H1 (cell line): ENCODE measurements around the gene C18orf54. TPM values are rescaled to one million over a fixed set of nuclear protein-coding genes. Genes with fewer than 3 reads are reported as not detected.

Experiments used
- CTCF ChIA-PET: fragments of 300-600 bp; sonication (Branson Sonifier 250); formaldehyde crosslinking; loops from one replicate; lab custom pipeline; 2021; ENCODE audit not compliant: partially characterized antibody; lab: Charles Lee
- POLR2A ChIA-PET: fragments of 300-600 bp; sonication (Branson Sonifier 250); formaldehyde crosslinking; loops from one replicate; lab custom pipeline; 2021; ENCODE audit warnings: inconsistent platforms; ENCODE audit not compliant: partially characterized antibody; lab: Charles Lee
- DNase-seq, 2 experiments: peaks; one replicate each; pipeline versions ENCODE4 v3.0.0 to v3.0.0-alpha.2; 2010 to 2022; ENCODE audit warnings: low spot score in 2 of 2, low read depth in 1 of 2, mixed read lengths in 1 of 2
- FAIRE-seq: peaks from 2 replicates; lab custom pipeline; 2011; peaks lifted over from hg19 to GRCh38; lab: Jason Lieb, UNC
- H2AFZ ChIP-seq: 2 replicates; pipeline ENCODE4 v1.8.1; 2012; ENCODE audit warnings: low read length, inconsistent platforms
- H2AK5ac ChIP-seq: 2 replicates; pipeline ENCODE4 v1.6.1; 2013; ENCODE audit warnings: low read depth, low read length
- H2BK120ac ChIP-seq: replicated peaks from 2 replicates; pipeline ENCODE3; 2013; ENCODE audit warnings: low read depth, low read length, inconsistent platforms
- H2BK12ac ChIP-seq: 2 replicates; pipeline ENCODE4 v1.6.1; 2013; ENCODE audit warnings: low read depth, low read length
- H2BK15ac ChIP-seq: 2 replicates; pipeline ENCODE4 v1.6.1; 2013; ENCODE audit warnings: low read length
- H2BK20ac ChIP-seq: 2 replicates; pipeline ENCODE4 v1.6.1; 2013; ENCODE audit warnings: low read length
- H2BK5ac ChIP-seq: 2 replicates; pipeline ENCODE4 v1.6.1; 2013; ENCODE audit warnings: low read depth, low read length
- H3K14ac ChIP-seq: 2 replicates; pipeline ENCODE4 v1.6.1; 2013; ENCODE audit warnings: inconsistent platforms; ENCODE audit not compliant: insufficient read length
- H3K18ac ChIP-seq: 2 replicates; pipeline ENCODE4 v1.6.1; 2013; ENCODE audit warnings: low read length; ENCODE audit errors: extremely low read depth
- H3K23ac ChIP-seq: 2 replicates; pipeline ENCODE4 v1.6.1; 2013; ENCODE audit warnings: inconsistent platforms; ENCODE audit not compliant: insufficient read length
- H3K23me2 ChIP-seq: 2 replicates; pipeline ENCODE4 v1.6.1; 2013; ENCODE audit warnings: low read depth, low read length
- H3K27ac ChIP-seq: 2 replicates; pipeline ENCODE4 v1.6.1; 2011; ENCODE audit warnings: low read depth, low read length, inconsistent platforms
- H3K27me3 ChIP-seq, 4 experiments: replicated peaks in 1 of 4; 1 replicate in 1 of 4; 2 replicates in 3 of 4; pipeline versions ENCODE4 v1.6.1 to v1.8.1; 2011 to 2013; ENCODE audit warnings: low read length in 3 of 4, mild to moderate bottlenecking in 3 of 4, inconsistent platforms in 2 of 4, mixed read lengths in 2 of 4, moderate library complexity in 1 of 4; ENCODE audit not compliant: control insufficient read depth in 3 of 4, insufficient read depth in 3 of 4; ENCODE audit errors: extremely low read depth in 1 of 4
- H3K36me3 ChIP-seq, 4 experiments: 2 replicates each; pipeline versions ENCODE4 v1.6.1 to v1.8.1; 2011 to 2013; ENCODE audit warnings: mild to moderate bottlenecking in 4 of 4, low read length in 3 of 4, moderate library complexity in 2 of 4, control low read depth in 1 of 4, inconsistent platforms in 1 of 4; ENCODE audit not compliant: insufficient read depth in 4 of 4, control insufficient read depth in 2 of 4
- H3K4ac ChIP-seq: replicated peaks from 2 replicates; pipeline ENCODE3; 2013; ENCODE audit warnings: low read length, low read depth, mixed read lengths, inconsistent platforms; ENCODE audit not compliant: insufficient read length
- H3K4me1 ChIP-seq, 4 experiments: replicated peaks in 1 of 4; 1 replicate in 1 of 4; 2 replicates in 3 of 4; pipeline versions ENCODE4 v1.6.1 to v1.8.1; 2011 to 2013; ENCODE audit warnings: low read length in 3 of 4, inconsistent platforms in 2 of 4, mixed read lengths in 1 of 4; ENCODE audit not compliant: insufficient read depth in 4 of 4, control insufficient read depth in 3 of 4
- H3K4me2 ChIP-seq, 2 experiments: 2 replicates each; pipeline versions ENCODE4 v1.6.1 to v1.8.1; 2011 to 2013; ENCODE audit warnings: low read depth in 2 of 2, low read length in 2 of 2, control low read depth in 1 of 2, inconsistent platforms in 1 of 2, mild to moderate bottlenecking in 1 of 2; ENCODE audit not compliant: insufficient read depth in 1 of 2
- H3K4me3 ChIP-seq, 4 experiments: fragments of 200-600, 300-600 bp in 1 of 4; sonication (generic), shearing (Covaris generic), sonication (Bioruptor Twin) in 1 of 4; 2 replicates each; pipeline versions ENCODE4 v1.5.1 to v1.8.1; 2011 to 2016; ENCODE audit warnings: low read length in 4 of 4, low read depth in 3 of 4, control low read depth in 2 of 4, inconsistent platforms in 2 of 4, mild to moderate bottlenecking in 2 of 4, mixed read lengths in 1 of 4, moderate library complexity in 1 of 4; ENCODE audit not compliant: insufficient read depth in 2 of 4; ENCODE audit errors: extremely low read depth in 1 of 4
- H3K56ac ChIP-seq: replicated peaks from 2 replicates; pipeline ENCODE3; 2013; ENCODE audit warnings: low read depth, mild to moderate bottlenecking, mixed read lengths, low read length, inconsistent platforms; ENCODE audit not compliant: insufficient read length
- H3K79me1 ChIP-seq: 2 replicates; pipeline ENCODE4 v1.6.1; 2013; ENCODE audit warnings: low read depth, low read length, control low read depth
- H3K79me2 ChIP-seq, 2 experiments: 2 replicates each; pipeline versions ENCODE4 v1.6.1 to v1.8.1; 2012 to 2013; ENCODE audit warnings: low read length in 2 of 2, mild to moderate bottlenecking in 2 of 2, inconsistent platforms in 1 of 2; ENCODE audit not compliant: insufficient read depth in 2 of 2, control insufficient read depth in 1 of 2
- H3K9ac ChIP-seq, 4 experiments: replicated peaks in 1 of 4; 1 replicate in 1 of 4; 2 replicates in 3 of 4; pipeline versions ENCODE4 v1.6.1 to v1.8.1; 2011 to 2013; ENCODE audit warnings: low read depth in 3 of 4, low read length in 3 of 4, control low read depth in 2 of 4, mild to moderate bottlenecking in 2 of 4, moderate library complexity in 2 of 4, inconsistent platforms in 1 of 4; ENCODE audit errors: extremely low read depth in 1 of 4
- H3K9me3 ChIP-seq, 2 experiments: 2 replicates each; pipeline versions ENCODE4 v1.6.1 to v1.8.1; 2012 to 2013; ENCODE audit warnings: mild to moderate bottlenecking in 2 of 2, moderate library complexity in 2 of 2, control low read depth in 1 of 2, inconsistent platforms in 1 of 2, low read depth in 1 of 2, low read length in 1 of 2, mixed read lengths in 1 of 2; ENCODE audit not compliant: insufficient read depth in 2 of 2
- H4K20me1 ChIP-seq, 2 experiments: replicated peaks in 1 of 2; 2 replicates each; pipeline versions ENCODE3 to v1.8.1; 2011 to 2013; ENCODE audit warnings: inconsistent platforms in 2 of 2, low read length in 2 of 2, mild to moderate bottlenecking in 1 of 2; ENCODE audit not compliant: insufficient read depth in 2 of 2, control insufficient read depth in 1 of 2
- H4K5ac ChIP-seq: 2 replicates; pipeline ENCODE4 v1.6.1; 2013; ENCODE audit warnings: low read length, low read depth, mixed read lengths, inconsistent platforms; ENCODE audit not compliant: insufficient read length
- H4K8ac ChIP-seq: 2 replicates; pipeline ENCODE4 v1.8.0; 2013; ENCODE audit warnings: mild to moderate bottlenecking, moderate library complexity, low read length, inconsistent platforms; ENCODE audit not compliant: insufficient read depth; ENCODE audit errors: extremely low read depth
- H4K91ac ChIP-seq: replicated peaks from 2 replicates; pipeline ENCODE3; 2013; ENCODE audit warnings: low read length, mixed read lengths, inconsistent platforms; ENCODE audit not compliant: insufficient read length
- EGR1 ChIP-seq: IDR thresholded peaks from 2 replicates; pipeline ENCODE4 v1.6.1; 2011; ENCODE audit warnings: low read depth, low read length, borderline replicate concordance
- MAX ChIP-seq: IDR thresholded peaks from 2 replicates; pipeline ENCODE4 v1.6.1; 2012; ENCODE audit warnings: inconsistent platforms
- PHF8 ChIP-seq: fragments of 200-600 bp; sonication (generic); conservative IDR thresholded peaks from 2 replicates; pipeline ENCODE4 v1.7.1; 2012; ENCODE audit warnings: low read depth, mild to moderate bottlenecking, inconsistent platforms, low read length, moderate library complexity
- SIX5 ChIP-seq: IDR thresholded peaks from 2 replicates; pipeline ENCODE4 v1.6.1; 2011; ENCODE audit warnings: mild to moderate bottlenecking, low read depth, low read length
- SP4 ChIP-seq: IDR thresholded peaks from 2 replicates; pipeline ENCODE4 v1.6.1; 2012; ENCODE audit warnings: low read length, inconsistent platforms
- YY1 ChIP-seq: IDR thresholded peaks from 2 replicates; pipeline ENCODE4 v1.6.1; 2011; ENCODE audit warnings: low read depth, mild to moderate bottlenecking, low read length
- WGBS, 2 experiments: shearing (Covaris generic) in 1 of 2; methylation state at CpG; one replicate each; pipeline versions ENCODE4 v1.1.6 to v1.1.7; 2013 to 2015; ENCODE audit warnings: low lambda C conversion rate in 2 of 2, mixed read lengths in 2 of 2, inconsistent platforms in 1 of 2, low coverage in 1 of 2, missing lambda C conversion rate in 1 of 2; ENCODE audit not compliant: insufficient replicate concordance in 2 of 2, insufficient coverage in 1 of 2, insufficient read length in 1 of 2; ENCODE audit errors: extremely low coverage in 1 of 2, missing lambda C conversion rate in 1 of 2; 5-methylcytosine and 5-hydroxymethylcytosine counted together
- polyA plus RNA-seq, 7 experiments: library from polyadenylated mRNA; depleted of rRNA in 3 of 7; stranded (reverse) in 5 of 7; unstranded in 2 of 7; fragments of >200 nt in 5 of 7; fragments of 200-250 nt in 2 of 7; gene quantifications; 1 replicate in 5 of 7; 2 replicates in 1 of 7; 4 replicates in 1 of 7; pipeline versions ENCODE4 v1.2.1 to v1.2.3, GENCODE V29; 2011 to 2013; ENCODE audit warnings: missing spikeins in 2 of 7, mixed read lengths in 2 of 7
- total RNA-seq: library from RNA; stranded (reverse); fragmentation: NEBNext Ultra II Directional; extraction: Animal tissue kit (Norgen Biotek cat#: 25700); gene quantifications from 2 replicates; pipeline ENCODE4 v1.2.1, GENCODE V29; 2021

C18orf54 gene
- total and polyA plus RNA-seq, 2 of the 8 experiments (the other 6 are each of a cell fraction or from before 2014, with no cell fraction given), result 6.7 to 30.9 TPM

- H2BK20ac ChIP-seq, result no peak overlapping the region
- H3K4me1 ChIP-seq, result peaks cover 0 to 6% (median 1%) of the 10 kb centered on the region in 4 experiments; a peak in 4 of 7 replicates
- no peak overlapping the region for H4K8ac ChIP-seq
- WGBS, 2 experiments, result 82% methylated on average over 3 of the region's 3 CpGs; no CpG with 5 or more reads in 1 of the 2 experiments
- H3K56ac ChIP-seq, result no peak overlapping the region
- POLR2A ChIA-PET, result no interaction called here
- H3K36me3 ChIP-seq, result peaks cover 0 to 23% (median 8%) of the 10 kb centered on the region in 4 experiments; a peak in 5 of 8 replicates
- H2AFZ ChIP-seq, result no peak overlapping the region
- H4K20me1 ChIP-seq, result no peaks in the 10 kb centered on the region
- CTCF ChIA-PET, result no interaction called here
- H2BK15ac ChIP-seq, result no peak overlapping the region
- FAIRE-seq (no peak), DNase-seq (no peak)
- no peak overlapping the region for H3K23ac ChIP-seq
- H3K14ac ChIP-seq, result no peak overlapping the region
- peaks cover 6% of the 10 kb centered on the region for H3K23me2 ChIP-seq
- H3K27ac ChIP-seq, result no peak overlapping the region
- no peak overlapping the region for H2BK120ac ChIP-seq
- no peak overlapping the region for H3K4ac ChIP-seq
- no peaks in the 10 kb centered on the region for H3K27me3 ChIP-seq
- no peak overlapping the region for H2AK5ac ChIP-seq
- H3K79me1 ChIP-seq, result no peaks in the 10 kb centered on the region
- H3K4me2 ChIP-seq, result no peak overlapping the region; a peak in 1 of 4 replicates
- no peak overlapping the region for H2BK5ac ChIP-seq
- H3K18ac ChIP-seq, result no peak overlapping the region
- no peak overlapping the region for H4K5ac ChIP-seq
- no peak overlapping the region for H4K91ac ChIP-seq
- H3K79me2 ChIP-seq, result peaks cover 0 to 23% of the 10 kb centered on the region in 2 experiments; a peak in 2 of 4 replicates
- TF ChIP-seq MAX, result no peak
- TF ChIP-seq SIX5, result no peak
- no peak for TF ChIP-seq YY1
- no peak for TF ChIP-seq EGR1
- TF ChIP-seq SP4, result no peak
- TF ChIP-seq PHF8, result no peak
- no peak overlapping the region for H2BK12ac ChIP-seq
- no peak overlapping the region for H3K4me3 ChIP-seq
- H3K9ac ChIP-seq, result no peak overlapping the region
- no peaks in the 10 kb centered on the region for H3K9me3 ChIP-seq
Observed at GRCh38 chr18:54360406-54360805, 2.7 kb downstream of the C18orf54 start.
